Stimulated activated CD4-positive, alpha-beta T cell treated with anti-CD3 and anti-CD28 coated beads, Interleukin-1b, Interleukin-23, amount 100 ng/mL, for 1 hour (primary cell): ENCODE data around the gene SCAMP4.

Experiments used
- DNase-seq, 2 donors: peaks; one replicate each; pipeline ENCODE4 v3.0.0-alpha.2; 2020; ENCODE audit warnings: low read depth in 2 of 2

The SCAMP4 gene

DNA sequence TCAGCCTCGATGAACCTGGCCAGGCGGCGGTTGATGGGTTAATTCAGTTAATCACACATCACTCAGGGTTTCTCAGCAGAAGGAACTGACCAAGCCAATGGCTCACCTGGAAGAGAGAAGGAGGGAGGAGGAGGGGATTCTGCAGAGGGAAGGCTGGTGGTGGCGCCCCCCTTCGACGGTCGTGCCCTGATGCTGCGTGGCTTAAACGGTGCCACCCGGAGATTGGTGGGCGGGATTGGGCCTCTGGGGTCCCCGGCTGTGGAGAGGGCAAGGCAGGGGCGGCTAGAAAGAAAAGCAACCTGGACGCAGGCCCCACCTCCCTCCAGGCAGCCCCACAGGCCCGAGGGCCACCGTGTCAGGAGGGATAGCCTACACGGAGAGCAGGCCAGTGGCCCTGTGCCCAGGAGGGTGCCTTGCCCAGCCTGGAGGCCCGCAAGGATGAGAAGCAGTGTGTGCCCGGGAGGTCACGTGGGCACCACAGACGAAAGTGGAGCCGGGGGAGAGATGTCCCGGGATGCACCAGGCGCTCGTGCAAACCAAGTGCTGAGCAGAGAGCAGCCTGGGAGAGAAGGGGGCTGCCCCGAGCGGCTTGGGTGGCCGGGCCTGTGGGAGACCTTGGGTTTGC is 51.8 kb downstream of the SCAMP4 start:
- DNase-seq, result no peak

DNA sequence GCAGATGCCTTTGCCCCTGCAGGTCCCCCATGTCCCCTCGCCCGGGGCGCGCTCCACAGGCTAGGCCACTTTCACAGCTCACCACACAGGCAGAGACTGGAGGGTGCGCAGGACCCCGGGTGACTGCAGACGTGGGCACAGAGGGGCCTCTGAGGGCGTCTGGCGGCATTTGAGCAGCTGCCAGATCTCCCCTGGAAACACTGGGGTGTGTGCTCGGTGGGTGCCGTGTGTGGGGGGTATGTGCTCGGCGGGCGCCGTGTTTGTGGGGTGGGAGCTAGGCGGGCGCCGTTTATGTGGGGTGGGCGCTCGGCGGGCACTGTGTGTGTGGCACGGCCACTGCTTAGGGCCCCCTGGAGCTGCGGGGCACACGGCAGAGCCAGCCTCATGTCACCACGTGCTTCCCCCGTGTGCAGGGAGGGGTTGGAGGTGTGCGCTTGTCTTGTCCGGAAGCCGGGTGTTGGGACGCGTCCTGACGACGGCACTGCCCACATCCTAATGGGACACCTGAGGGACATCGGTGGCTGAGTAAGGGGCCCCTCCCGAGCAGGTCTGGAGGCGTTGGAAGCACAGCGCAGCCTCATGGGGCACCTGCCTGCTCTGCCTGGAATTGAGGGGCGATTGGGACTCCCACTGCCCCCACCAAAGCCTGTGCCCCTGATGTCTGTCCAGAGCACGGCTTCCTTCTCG is 52.5 kb downstream of the SCAMP4 start:
- no peak for DNase-seq

DNA sequence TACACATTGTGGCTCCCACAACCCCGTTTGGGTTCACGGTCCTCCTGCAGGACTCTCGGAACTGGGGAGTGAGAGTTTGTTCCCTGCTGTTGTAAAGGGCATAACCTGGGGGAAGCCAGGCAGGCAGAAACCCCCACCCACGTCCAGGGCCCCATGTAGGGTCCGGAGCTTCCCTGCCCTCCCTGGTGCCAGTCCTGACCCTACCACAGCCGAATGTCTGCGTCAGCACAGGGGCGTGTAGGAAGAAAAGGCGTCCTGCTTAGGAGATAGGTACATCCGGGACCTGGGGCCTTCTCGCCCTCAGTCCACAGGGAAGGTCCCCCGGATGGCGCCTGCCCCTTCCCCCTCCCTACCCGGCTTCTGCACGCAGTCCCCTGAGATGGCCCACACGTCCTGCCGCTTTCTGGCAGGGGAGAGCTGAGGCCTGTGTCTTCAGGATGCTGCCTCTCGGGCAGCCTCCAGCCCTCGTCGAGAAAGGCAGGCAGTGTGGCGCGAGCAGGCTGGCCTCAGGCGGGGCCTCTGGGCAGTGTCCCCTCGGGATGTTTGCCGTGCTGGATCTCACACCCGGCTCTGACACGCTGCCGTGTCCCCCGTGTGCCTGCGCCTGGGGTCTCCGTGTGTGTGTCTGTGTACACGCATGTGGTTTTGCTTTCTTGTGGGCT is 54.9 kb downstream of the SCAMP4 start:
- DNase-seq, result no peak

DNA sequence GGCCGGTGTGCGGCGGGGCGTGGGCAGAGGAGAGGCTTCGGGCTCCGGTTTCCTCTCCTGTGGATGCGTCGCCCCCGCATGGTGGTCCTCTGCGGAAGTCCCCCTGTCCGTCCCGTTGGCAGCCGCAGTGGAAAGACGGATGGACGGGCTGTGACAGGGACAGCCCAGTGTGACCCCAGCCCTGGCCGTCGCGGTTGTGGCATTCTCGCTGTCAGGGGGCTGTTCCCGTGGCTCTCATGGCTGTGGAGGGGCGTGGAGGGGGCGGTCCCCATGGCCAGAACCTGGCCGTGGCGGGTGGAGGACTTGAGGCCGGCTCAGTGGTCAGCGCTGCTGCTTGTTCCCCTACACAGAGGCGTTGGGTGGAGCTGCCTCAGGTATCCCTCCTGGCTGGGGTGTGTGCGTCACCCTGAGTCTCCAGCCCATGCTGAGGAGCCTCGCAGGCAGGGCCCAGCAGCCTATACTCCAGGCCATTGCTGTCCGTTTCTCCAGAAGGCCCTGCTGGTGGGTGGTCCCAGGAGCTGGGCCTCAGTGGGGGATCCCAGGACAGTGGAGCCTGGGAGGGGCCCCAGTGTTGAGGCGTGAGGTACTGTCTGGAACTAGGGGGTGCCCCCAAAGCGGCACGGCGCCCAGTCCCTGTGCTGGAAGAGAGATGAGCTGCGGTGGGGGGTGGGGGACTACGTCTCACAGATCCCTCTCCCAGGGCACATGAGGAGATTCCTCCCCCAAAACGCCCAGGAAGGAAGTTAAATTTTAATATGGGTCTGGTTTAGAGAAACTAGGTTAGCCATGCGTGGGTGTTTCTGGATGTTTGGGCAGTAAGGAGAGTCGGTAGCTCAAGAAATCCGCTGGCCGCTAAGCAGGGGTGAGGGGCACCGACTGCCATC is 56.0 kb downstream of the SCAMP4 start:
- DNase-seq, result no peak

DNA sequence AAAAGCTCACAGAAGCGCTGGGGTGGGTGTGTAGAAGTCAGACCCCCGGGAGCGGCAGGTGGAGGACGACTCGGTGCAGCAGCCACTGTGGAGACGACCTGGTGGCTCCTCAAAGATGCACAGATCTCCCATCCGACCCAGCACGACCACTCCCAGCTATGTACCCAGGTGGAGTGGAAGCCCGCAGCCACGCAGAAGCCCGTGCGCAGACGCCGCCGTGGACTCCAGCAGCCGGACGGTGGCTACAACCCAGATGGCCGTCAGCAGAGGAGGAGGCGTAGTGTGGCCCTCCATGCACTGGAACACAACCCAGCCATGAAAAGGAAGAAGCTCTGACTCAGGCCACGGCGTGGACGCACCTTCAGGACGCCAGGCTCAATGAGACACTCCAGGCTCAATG is 57.5 kb downstream of the SCAMP4 start:
- DNase-seq, result no peak

DNA sequence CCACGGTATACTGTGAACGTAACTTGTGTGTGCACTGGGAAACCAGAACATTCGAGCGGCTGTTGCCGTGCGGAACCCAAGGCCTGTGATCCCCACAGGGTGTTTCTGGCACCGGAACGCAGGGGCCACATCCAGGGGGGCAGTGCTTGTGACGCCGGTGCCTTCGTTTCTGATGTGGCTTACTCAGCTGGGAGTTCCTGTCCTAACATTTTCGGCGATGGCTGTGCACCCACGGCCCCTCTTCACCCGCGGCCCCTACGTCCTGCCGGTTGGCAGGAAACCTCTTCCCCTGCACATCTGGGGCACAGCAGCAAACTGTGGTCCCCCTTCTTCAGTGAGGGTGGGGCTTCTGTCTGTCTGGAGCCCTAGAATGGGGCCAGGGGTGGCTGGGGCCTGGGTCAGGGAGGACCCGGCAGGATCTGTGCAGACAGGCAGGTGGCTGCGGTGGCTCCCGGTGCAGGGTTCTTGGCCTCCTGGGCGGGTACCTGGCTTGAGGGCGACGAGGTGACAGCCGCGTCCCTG is 61.9 kb downstream of the SCAMP4 start:
- DNase-seq, result no peak

DNA sequence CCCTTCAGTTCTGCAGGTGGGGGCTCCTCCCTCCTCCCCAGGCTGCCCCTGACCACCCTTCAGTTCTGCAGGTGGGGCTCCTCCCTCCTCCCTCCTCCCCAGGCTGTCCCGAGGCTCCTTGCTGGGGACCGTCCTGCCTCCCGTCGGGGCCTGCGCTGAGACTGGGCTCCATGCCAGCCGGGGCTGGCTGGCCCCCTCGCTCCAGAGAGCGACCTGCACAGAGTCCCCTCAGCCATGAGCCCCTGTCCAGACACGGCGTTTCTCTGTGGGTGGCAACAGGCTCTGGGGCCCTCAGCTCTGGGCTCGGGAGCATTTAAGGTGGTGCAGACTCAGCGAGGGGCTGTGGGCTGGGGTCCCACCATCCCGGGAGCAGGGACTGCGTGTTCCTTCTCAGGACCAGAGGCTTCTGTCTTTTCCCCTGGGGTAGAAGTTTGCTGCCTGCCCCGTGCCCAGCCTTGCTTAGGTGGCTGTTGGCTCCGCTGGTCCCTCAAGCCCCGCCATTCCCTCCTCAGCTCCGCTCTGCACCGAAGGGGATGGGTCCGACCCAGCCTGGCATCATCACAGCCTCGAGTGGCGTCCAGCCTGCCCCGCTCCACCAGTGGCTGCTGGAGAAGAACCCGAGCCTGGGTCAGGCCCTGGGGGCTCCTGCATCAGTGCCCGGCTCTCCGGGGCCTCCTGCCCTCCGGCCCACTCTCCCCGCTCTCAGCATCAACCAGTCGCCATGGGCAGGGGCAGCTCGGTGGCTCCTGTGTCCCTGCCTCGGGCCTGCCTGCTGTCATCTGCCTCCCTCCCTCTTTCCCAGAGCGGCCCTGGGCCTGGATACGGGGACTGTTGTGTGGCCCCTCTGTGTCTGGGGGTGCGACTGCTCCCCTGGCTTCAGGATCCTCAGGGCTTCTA is 63.3 kb downstream of the SCAMP4 start:
- DNase-seq, result no peak

DNA sequence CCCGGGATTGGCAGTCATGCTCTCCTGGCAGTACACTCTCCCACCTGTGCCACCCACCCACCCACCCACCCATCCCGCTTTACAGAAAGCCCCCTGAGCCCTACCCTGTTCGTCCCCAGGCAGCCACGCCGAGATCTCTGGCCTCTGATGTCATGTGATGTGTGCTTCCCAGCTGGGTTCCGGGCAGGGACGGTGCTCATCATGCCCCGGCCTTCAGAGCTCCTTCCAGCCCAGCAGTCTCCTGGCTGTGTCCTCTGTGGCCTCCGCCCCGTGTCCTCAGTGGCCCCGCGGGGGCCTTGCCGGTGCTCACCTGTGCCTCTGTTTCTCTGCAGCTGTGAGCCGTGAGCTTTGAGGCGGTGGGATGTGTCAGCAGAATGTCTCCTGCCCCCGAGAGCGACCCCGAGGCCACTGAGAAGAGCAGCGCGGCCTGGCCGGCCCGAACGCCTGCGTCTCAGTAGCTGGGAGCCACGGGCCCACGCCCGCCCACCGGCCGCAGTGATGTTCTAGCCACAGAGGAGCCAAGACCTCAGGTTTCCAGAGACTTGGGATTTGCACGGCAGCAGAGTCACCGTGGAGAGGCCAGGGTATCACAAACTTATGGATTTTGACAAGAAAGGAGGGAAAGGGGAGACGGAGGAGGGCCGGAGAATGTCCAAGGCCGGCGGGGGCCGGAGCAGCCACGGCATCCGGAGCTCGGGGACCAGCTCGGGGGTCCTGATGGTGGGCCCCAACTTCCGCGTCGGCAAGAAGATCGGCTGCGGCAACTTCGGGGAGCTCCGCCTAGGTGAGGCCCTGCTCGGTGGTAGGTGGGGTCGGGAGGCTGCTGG is 64.2 kb downstream of the SCAMP4 start:
- DNase-seq, result no peak

DNA sequence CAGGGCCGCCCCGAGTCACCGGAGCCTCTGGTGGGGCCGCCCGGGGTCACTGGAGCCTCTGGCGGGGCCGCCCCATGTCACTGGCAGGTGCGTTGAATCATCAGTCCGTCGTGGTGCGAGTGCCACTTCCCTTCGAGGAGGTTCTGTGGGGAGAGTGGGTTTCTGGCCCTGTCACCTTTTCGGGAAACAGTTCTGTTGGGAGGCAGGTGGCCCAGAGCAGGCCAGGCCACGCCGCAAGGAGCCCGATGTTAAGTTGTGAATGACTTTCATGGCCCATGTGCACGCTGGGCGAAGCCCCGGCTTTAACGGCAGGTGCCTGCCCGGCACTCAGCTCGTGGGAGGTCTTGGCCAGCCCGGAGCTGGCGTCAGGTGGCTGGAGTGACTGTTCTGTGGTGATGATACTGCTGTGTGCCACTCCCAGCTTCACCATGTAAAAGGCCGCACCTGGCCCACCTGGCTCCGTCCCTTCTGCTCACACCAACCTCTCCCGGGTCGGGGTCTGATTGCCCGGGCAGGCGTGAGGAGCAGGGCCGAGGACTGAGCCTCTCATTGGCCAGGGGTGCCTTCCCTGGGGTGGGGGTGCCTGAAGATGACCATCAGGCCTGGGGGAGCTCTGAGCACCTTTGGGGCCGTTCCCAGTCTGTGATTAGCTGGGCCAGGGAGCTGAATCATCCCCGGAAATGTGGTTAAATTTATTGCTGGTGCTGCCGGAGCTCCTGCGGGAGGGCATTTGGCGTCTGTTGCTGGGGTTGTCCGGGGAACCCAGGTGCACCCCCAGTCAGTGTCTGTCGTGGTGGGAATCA is 65.0 kb downstream of the SCAMP4 start:
- no peak for DNase-seq

DNA sequence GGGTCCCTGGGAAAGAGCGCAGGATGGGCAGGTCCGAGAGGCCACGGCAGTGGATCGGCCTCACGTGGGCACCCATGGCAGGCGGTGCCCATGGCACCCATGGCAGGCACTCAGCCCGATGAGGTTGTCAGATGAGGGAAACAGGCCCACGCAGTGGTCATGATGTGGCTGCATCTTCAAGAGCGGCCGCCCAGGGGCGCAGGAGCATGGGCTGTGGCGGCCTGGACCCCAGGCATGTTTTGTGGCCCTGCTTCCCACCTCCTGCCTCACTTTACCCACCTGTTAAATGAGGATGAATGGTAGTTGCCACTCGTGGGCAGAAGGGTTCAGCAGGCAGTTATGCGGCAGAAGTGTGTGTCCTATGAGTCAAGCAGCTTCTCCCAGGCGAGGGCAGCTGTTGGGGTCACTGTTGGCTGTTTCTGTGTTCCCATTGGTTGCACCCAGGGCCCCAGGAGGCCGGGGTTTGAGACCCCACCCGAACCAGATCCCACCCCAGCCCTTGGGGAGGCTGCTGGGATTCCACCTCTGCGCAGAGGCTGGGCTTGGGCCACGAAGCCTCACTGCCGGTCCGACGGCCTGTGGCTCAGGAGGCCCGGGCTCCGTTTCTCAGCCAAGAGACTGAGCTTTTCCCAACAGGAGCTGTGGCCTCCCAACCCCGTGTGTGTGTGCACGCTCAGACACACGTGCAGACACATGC is 65.8 kb downstream of the SCAMP4 start:
- no peak for DNase-seq

DNA sequence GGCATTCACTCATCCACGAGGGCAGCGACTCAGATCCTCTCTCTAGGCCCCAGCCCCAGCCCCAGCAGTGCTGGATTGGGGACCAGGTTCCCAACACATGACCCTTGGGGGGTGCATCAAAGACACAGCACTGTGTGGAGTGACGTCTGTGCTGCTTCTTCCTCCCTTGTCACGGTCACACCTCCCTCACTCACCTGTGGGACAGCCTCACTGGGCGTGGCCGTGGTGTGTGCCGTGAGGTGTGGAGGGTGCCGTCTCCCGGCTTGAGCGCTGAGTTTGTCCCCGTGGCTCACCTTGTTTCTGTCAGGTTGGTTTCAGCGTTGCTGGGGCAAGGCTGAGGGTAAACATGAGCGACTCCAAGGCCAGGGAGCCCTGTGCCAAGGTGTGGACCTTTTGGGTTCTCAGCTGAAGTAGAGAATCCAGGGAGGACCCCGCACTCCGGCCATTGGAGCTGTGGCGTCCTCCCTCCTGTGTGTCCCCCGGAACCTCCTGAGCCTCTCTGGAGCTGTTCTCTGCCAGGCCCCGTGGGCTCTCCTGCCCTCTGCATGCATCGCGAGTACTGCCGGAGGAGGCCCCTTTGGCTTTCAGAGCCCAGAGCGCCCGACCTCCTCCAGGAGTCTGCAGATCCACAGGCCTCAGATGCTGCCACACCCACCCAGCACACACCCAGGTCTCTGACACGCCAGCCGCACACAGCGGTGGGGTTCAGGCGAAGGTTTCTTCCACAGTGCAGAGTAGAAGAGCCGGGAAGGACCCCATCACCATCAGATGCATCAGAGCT is 69.4 kb downstream of the SCAMP4 start:
- DNase-seq, result no peak

DNA sequence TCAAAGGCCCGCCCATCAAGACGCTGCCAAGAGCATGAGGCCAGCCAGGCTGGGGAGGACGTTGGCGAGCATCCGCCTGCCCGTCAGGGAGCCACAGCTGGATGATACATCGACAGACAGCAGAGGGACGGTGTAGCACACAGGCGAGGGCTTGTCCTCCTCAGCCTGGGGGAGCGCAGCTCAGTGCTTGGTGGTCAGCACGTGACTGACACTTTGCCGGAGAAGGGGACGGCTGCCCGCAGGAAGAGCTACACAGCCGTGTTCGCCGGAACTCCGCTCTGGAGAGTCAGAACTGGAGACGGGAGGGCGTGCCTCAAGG is 69.9 kb downstream of the SCAMP4 start:
- no peak for DNase-seq
